Activated T-cell treated with anti-CD3 and anti-CD28 coated beads, Interleukin-2, amount 50 U/mL, for 1 hour (primary cell): Measurements from ENCODE around the gene FHIT.

Source experiments
- DNase-seq: peaks from one replicate; pipeline ENCODE4 v3.0.0-alpha.2; 2020

FHIT gene

GRCh38 chr3:60307562-60308199, 943.6 kb downstream of the FHIT start:
- DNase-seq = no peak

- no peak for DNase-seq
These were observed 947.1 kb downstream of the FHIT start for GRCh38 chr3:60304112-60304511.

GRCh38 chr3:60303160-60303559, 948.1 kb downstream of the FHIT start:
- no peak for DNase-seq

DNA sequence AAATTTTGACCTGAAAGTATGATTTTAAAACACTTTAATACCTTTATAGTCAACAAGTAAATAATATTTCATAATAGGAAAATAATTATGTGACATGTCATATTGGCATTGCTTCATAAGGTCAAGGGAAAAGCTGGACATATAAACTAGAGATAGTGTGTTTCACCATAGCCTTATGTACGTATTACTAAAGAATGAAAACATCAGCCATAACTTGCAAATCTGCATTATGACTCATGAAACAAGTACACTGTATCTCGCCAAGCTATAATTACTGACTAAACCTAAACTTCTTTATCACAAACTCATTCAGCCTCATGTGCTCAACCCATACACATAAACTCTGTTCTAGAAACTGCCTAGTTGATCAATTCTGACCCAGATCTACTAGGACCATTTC, 950.1 kb downstream of the FHIT start:
- DNase-seq = no peak

- DNase-seq = no peak
These were observed 953.1 kb downstream of the FHIT start for GRCh38 chr3:60298141-60298540.

DNA sequence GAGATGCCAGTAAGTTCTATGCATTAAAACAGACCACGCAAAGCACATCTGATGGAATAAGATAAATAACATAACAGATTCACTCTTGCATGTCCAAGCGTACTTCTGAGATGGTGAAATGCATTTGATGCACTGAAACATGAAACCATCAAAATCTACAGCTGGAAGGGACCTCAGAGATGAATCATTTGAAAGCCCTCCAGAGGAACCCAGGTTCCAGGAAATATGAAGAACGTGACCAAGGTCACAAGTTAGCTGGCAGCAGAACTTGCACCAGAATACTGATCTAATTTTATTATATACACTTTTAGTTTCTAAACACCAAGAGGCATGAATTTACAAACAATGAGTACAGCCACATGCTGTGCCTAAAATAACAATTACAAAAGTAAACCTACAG, 957.1 kb downstream of the FHIT start:
- DNase-seq = no peak

- no peak for DNase-seq
These were observed 960.1 kb downstream of the FHIT start for GRCh38 chr3:60291115-60291514.

DNA sequence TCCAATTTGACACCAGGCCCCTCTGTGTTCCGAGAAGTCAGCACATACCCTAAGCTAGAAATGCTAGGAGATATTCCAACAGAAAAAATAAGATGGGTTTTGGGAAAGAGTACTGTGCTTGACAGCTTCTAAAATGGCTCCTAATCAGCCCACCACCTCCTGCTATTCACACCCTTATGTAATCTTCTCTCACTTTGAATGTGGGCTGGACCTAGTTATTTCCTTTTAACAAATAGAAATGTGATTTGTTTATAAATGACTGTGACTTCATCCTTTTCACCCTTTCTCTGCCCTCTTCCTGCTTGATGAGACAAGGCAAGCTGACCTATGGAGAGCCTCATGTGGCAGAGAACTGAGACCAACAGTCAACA, 961.1 kb downstream of the FHIT start:
- DNase-seq = no peak

- DNase-seq = no peak
These were observed 961.7 kb downstream of the FHIT start for GRCh38 chr3:60289341-60290121.

DNA sequence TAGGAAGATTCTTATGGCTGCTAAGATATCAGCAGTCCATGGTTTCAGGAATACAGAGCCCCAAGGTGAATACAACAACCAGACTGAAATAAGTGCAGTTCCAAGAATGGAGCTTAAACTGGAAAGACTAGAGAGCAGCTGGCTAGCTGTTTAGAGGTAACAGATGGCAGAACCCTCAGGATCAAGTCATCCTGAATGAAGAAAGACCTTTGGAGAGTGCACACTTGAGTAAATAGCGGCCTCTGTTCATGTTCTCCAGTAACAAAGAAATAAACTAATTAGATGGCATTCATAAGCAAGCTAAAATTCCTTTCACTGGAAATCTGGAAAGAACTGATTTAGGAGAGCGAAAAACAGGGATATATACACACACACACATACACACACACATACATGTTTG, 968.4 kb downstream of the FHIT start:
- DNase-seq = no peak

DNA sequence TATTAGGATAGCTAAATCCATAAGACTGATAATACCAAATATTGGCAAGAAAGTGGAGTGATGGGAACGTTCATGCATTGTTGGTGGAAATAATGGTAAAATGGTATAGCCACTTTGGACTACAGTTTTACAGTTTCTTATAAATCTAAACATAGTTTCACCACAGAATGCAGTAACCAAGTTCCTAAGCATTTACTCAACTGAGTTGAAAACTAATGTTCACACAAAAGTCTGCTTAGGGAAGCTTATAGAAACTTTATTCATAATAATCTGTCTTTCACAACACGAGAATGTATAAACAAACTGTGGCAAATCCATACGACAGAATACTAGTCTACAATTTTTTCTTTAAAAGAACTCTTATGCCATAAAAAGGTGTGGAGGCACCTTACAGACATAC, 969.3 kb downstream of the FHIT start:
- DNase-seq = no peak

- DNase-seq = no peak
These were observed 973.9 kb downstream of the FHIT start for GRCh38 chr3:60277361-60277800.

GRCh38 chr3:60276615-60277014, 974.6 kb downstream of the FHIT start:
- DNase-seq = no peak

GRCh38 chr3:60274646-60275045, 976.6 kb downstream of the FHIT start:
- DNase-seq = no peak

GRCh38 chr3:60274098-60274497, 977.2 kb downstream of the FHIT start:
- no peak for DNase-seq

- DNase-seq = no peak
These were observed 981.4 kb downstream of the FHIT start for GRCh38 chr3:60269829-60270266.

DNA sequence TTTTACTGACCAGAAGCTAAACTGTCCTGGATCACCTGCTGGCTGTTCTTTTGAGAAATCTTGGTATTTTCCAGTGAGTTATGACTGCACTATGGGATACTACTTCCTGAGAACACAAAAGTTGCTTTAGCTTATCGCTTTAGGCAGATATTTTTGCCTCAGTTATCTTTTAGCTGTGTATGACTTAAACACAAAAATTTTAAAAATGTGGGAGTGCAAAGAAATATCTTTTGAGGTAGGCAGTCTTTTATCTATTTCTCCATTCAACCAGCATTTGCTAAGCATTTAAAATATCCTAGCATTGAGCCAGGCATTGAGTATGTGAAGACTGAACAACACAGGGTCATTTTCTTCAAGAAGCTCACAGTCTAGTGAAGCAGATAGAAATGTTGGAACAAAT, 981.9 kb downstream of the FHIT start:
- DNase-seq = no peak

- no peak for DNase-seq
These were observed 983.1 kb downstream of the FHIT start for GRCh38 chr3:60268123-60268522.

- DNase-seq = no peak
These were observed 984.8 kb downstream of the FHIT start for GRCh38 chr3:60266444-60266843.

- DNase-seq = no peak
These were observed 988.1 kb downstream of the FHIT start for GRCh38 chr3:60263191-60263590.

- DNase-seq = no peak
These were observed 988.7 kb downstream of the FHIT start for GRCh38 chr3:60262546-60262945.

DNA sequence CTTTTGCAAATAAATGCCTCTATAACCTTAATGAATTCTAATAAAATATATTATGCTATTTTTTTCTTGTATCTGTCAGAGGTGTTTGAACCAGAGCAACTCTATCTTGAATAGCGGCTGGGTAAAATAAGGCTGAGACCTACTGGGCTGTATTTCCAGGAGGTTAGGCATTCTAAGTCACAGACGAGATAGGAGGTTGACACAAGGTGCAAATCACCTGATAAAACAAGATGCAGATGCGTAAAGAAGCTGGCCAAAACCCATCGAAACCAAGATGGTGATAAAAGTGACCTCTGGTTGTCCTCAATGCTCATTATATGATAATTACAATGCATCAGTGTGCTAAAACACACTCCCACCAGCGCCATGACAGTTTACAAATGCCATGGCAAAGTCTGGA, 990.7 kb downstream of the FHIT start:
- DNase-seq = no peak

DNA sequence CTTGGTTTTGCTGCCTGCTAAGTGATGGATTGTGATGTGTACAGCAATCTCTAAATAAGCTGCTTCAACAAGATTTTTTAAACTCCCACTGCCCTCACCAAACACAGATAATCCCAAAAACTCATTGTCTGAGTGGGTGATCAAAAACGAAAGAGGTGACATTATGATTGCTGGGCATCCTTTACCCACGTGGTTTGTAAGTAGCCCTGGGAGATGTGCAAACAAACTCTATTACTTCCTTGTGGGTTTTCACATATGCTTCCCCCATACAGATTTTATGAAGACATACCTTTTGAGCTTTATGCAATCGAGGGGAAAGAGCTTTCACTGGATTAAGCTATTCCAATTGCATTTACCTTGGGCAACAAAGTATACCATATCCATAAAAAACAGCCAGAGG, 1000.4 kb downstream of the FHIT start:
- DNase-seq = no peak

- no peak for DNase-seq
These were observed 1001.0 kb downstream of the FHIT start for GRCh38 chr3:60250206-60250605.

- no peak for DNase-seq
These were observed 1004.9 kb downstream of the FHIT start for GRCh38 chr3:60246361-60246760.
